ENCODE results near the gene SLC6A19.
"Not testable (repeated sequence)": the region's sequence is repeated elsewhere in the genome, so short reads cannot be mapped to it uniquely, and the experiment has no call there.

Gene SLC6A19

GRCh38 chr5:1226231-1226630 is 24.8 kb downstream of the SLC6A19 start:
- FAIRE-seq, result no peak

- FAIRE-seq, result no peak
Measured at GRCh38 chr5:1226839-1227581, 25.6 kb downstream of the SLC6A19 start.

- no peak for FAIRE-seq
Measured at GRCh38 chr5:1227667-1228066, 26.3 kb downstream of the SLC6A19 start.

- FAIRE-seq, result no peak
Measured at GRCh38 chr5:1228120-1228519, 26.7 kb downstream of the SLC6A19 start.

- FAIRE-seq, result not testable (repeated sequence)
Measured at GRCh38 chr5:1229023-1229422, 27.6 kb downstream of the SLC6A19 start.

- no peak for FAIRE-seq
Measured at GRCh38 chr5:1229822-1230221, 28.4 kb downstream of the SLC6A19 start.

GRCh38 chr5:1230551-1230950 is 29.2 kb downstream of the SLC6A19 start:
- FAIRE-seq, result no peak

GRCh38 chr5:1231354-1231905 is 30.0 kb downstream of the SLC6A19 start:
- FAIRE-seq, result no peak

- FAIRE-seq, result no peak
Measured at GRCh38 chr5:1232780-1233179, 31.4 kb downstream of the SLC6A19 start.

- FAIRE-seq, result no peak
Measured at GRCh38 chr5:1235379-1235778, 34.0 kb downstream of the SLC6A19 start.

- no peak for FAIRE-seq
Measured at GRCh38 chr5:1235838-1236237, 34.4 kb downstream of the SLC6A19 start.

GRCh38 chr5:1239505-1240251 is 38.3 kb downstream of the SLC6A19 start:
- no peak for FAIRE-seq

- FAIRE-seq, result no peak
Measured at GRCh38 chr5:1240496-1241260, 39.3 kb downstream of the SLC6A19 start.

- no peak for FAIRE-seq
Measured at GRCh38 chr5:1241509-1242080, 40.2 kb downstream of the SLC6A19 start.

GRCh38 chr5:1242733-1243486 is 41.5 kb downstream of the SLC6A19 start:
- FAIRE-seq, result no peak

- no peak for FAIRE-seq
Measured at GRCh38 chr5:1243487-1244130, 42.2 kb downstream of the SLC6A19 start.

- no peak for FAIRE-seq
Measured at GRCh38 chr5:1244255-1244654, 42.9 kb downstream of the SLC6A19 start.

GRCh38 chr5:1244976-1245375 is 43.6 kb downstream of the SLC6A19 start:
- no peak for FAIRE-seq

GRCh38 chr5:1245905-1246576 is 44.6 kb downstream of the SLC6A19 start:
- no peak for FAIRE-seq

GRCh38 chr5:1246711-1247431 is 45.5 kb downstream of the SLC6A19 start:
- FAIRE-seq, result no peak

Data from A204.1 (cell line).